Thyroid gland (tissue), 4 donors: ENCODE data around the gene SPON1. TPM values are rescaled to one million over a fixed set of nuclear protein-coding genes. Genes with fewer than 3 reads are reported as not detected.

Source experiments
- DNase-seq, 2 donors: peaks; one replicate each; pipeline ENCODE4 v3.0.0-alpha.2; 2019
- H3K27ac ChIP-seq, 3 donors: fragments of 200-600 bp; sonication (generic); 1 replicate in 2 of 3; 2 replicates in 1 of 3; pipeline ENCODE4 v1.5.1; 2016 to 2019; ENCODE audit warnings: mild to moderate bottlenecking in 1 of 3, moderate library complexity in 1 of 3
- H3K27me3 ChIP-seq: fragments of 200-600 bp; sonication (generic); one replicate; pipeline ENCODE4 v1.5.1; 2019
- H3K36me3 ChIP-seq, 2 donors: fragments of 200-600 bp; sonication (generic); one replicate each; pipeline ENCODE4 v1.5.1; 2016 to 2019
- H3K4me1 ChIP-seq, 2 donors: fragments of 200-600 bp; sonication (generic); one replicate each; pipeline ENCODE4 v1.5.1; 2017 to 2019
- H3K4me3 ChIP-seq, 3 donors: fragments of 200-600 bp; sonication (generic); replicated peaks in 1 of 3; 1 replicate in 2 of 3; 2 replicates in 1 of 3; pipeline ENCODE4 v1.5.1; 2016; ENCODE audit warnings: mild to moderate bottlenecking in 1 of 3
- H3K9me3 ChIP-seq: fragments of 200-600 bp; sonication (generic); one replicate; pipeline ENCODE4 v1.5.1; 2017
- CTCF ChIP-seq, 6 experiments: fragments of 200-600 bp in 3 of 6; fragments of 450-650 bp in 3 of 6; sonication (generic) in 3 of 6; IDR thresholded peaks; one replicate each; pipeline ENCODE4 v1.5.1; 2016 to 2019; ENCODE audit warnings: antibody characterized with exemption in 6 of 6, mild to moderate bottlenecking in 2 of 6, inconsistent platforms in 1 of 6, moderate library complexity in 1 of 6
- POLR2A ChIP-seq, 2 donors: fragments of 450-650 bp; IDR thresholded peaks; one replicate each; pipeline ENCODE4 v1.6.1; 2017; ENCODE audit warnings: antibody characterized with exemption in 2 of 2, mild to moderate bottlenecking in 2 of 2, moderate library complexity in 1 of 2
- WGBS, 2 donors: methylation state at CpG; one replicate each; pipeline ENCODE4 v1.1.5; 2017; 5-methylcytosine and 5-hydroxymethylcytosine counted together
- intact Hi-C: fragments of 100-400 bp; cut with DNase I; formaldehyde crosslinking; loops from one replicate; pipeline ENCODE4 v1.15.1; 2023
- total RNA-seq, 4 donors: library from RNA; depleted of rRNA; stranded (reverse); fragments of >200 nt; gene quantifications; one replicate each; pipeline ENCODE4 v1.2.3, GENCODE V29; 2016

SPON1 gene
- total RNA-seq, 4 donors from 2014 or later, result 7.3 to 14.9 (median 10.9) TPM

GRCh38 chr11:14036469-14036868 lies 73.9 kb downstream of the SPON1 start:
- H3K27me3 ChIP-seq, result no peaks in the 10 kb centered on the region
- no peak overlapping the region for H3K27ac ChIP-seq
- H3K4me3 ChIP-seq, result no peak overlapping the region
- intact Hi-C loops, result no loop called here
- no peaks in the 10 kb centered on the region for H3K36me3 ChIP-seq
- WGBS, 2 donors, result 92 to 93% methylated on average over 3 of the region's 3 CpGs
- DNase-seq, result no peak
- TF ChIP-seq POLR2A (IDR thresholded peaks at IDR 0.05), result no peak
- TF ChIP-seq CTCF (IDR thresholded peaks at IDR 0.05), result no peak
- H3K9me3 ChIP-seq, result no peaks in the 10 kb centered on the region
- H3K4me1 ChIP-seq, result no peaks in the 10 kb centered on the region

- Histone ChIP-seq H3K4me1 (no peaks in the 10 kb centered on the region), H3K9me3 (no peaks in the 10 kb centered on the region), H3K27ac (no peak overlapping the region), H3K36me3 (no peaks in the 10 kb centered on the region), H3K27me3 (no peaks in the 10 kb centered on the region), H3K4me3 (no peak overlapping the region)
- TF ChIP-seq POLR2A (IDR thresholded peaks at IDR 0.05) (no peak), CTCF (IDR thresholded peaks at IDR 0.05) (peak in 4 of 6 experiments; percentile 4 to 44 (median 33))
- WGBS, 2 donors, result 65 to 68% methylated on average over 4 of the region's 4 CpGs
- DNase-seq, result no peak
- intact Hi-C loops, result no loop called here
These were observed 78.5 kb downstream of the SPON1 start for GRCh38 chr11:14041040-14041439.

GRCh38 chr11:14041565-14041964 lies 79.0 kb downstream of the SPON1 start:
- Histone ChIP-seq H3K36me3 (no peaks in the 10 kb centered on the region), H3K4me1 (no peaks in the 10 kb centered on the region), H3K27me3 (no peaks in the 10 kb centered on the region), H3K9me3 (no peaks in the 10 kb centered on the region), H3K27ac (no peak overlapping the region), H3K4me3 (no peak overlapping the region)
- intact Hi-C loops, result no loop called here
- TF ChIP-seq CTCF (IDR thresholded peaks at IDR 0.05) (no peak), POLR2A (IDR thresholded peaks at IDR 0.05) (no peak)
- DNase-seq, result no peak
- WGBS, 2 donors, result 87 to 90% methylated on average over 4 of the region's 4 CpGs

GRCh38 chr11:14042686-14043465 lies 80.4 kb downstream of the SPON1 start:
- no peak overlapping the region for H3K4me3 ChIP-seq
- H3K27ac ChIP-seq, result no peak overlapping the region
- no peak for TF ChIP-seq POLR2A (IDR thresholded peaks at IDR 0.05)
- TF ChIP-seq CTCF (IDR thresholded peaks at IDR 0.05), result no peak
- H3K4me1 ChIP-seq, result no peaks in the 10 kb centered on the region
- intact Hi-C loops, result no loop called here
- WGBS, 2 donors, result 92 to 94% methylated on average over 4 of the region's 4 CpGs
- no peaks in the 10 kb centered on the region for H3K9me3 ChIP-seq
- H3K27me3 ChIP-seq, result no peaks in the 10 kb centered on the region
- no peak for DNase-seq
- H3K36me3 ChIP-seq, result no peaks in the 10 kb centered on the region

- Histone ChIP-seq H3K36me3 (no peaks in the 10 kb centered on the region), H3K9me3 (no peaks in the 10 kb centered on the region), H3K4me1 (no peaks in the 10 kb centered on the region), H3K27me3 (no peaks in the 10 kb centered on the region), H3K4me3 (no peak overlapping the region), H3K27ac (no peak overlapping the region)
- intact Hi-C loops, result no loop called here
- TF ChIP-seq POLR2A (IDR thresholded peaks at IDR 0.05) (no peak), CTCF (IDR thresholded peaks at IDR 0.05) (no peak)
- 89 to 90% methylated on average over 3 of the region's 3 CpGs for WGBS, 2 donors
- no peak for DNase-seq
These were observed 82.4 kb downstream of the SPON1 start for GRCh38 chr11:14044916-14045315.
